K562 treated with DMSO at 1 percent for 24 hours (cell line): ENCODE data around the gene OR12D1. TPM values are rescaled to one million over a fixed set of nuclear protein-coding genes. Genes with fewer than 3 reads are reported as not detected.

Experiments
- total RNA-seq: library from RNA; unstranded; fragments of 300-600 nt; gene quantifications from 2 replicates; pipeline ENCODE4 v1.2.3, GENCODE V29; 2022; ENCODE audit warnings: low read depth; ENCODE audit not compliant: insufficient read depth

Gene OR12D1
- not detected in 2 replicates for total RNA-seq

DNA sequence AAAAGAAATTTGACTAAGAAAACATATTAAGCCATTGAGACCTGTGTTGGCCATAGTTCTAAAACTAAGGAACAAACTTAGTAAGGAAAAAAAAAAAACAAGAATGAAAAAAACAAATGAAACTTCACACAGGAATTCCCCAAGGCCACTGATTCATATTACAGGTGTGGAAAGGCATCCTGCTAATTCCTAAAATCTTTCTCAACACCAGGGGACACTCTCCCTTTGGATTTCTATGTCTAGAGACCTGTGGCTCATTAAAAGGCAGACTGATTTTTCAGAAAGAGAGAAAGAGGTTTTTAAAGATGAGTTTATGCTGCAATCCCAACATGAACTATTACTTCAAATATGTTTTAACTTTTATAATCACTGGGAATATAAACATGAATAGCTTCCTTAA, at the start of gene OR12D1:
OR12D1 (plus strand) TSS at position 341 of the 400 bp plus-strand sequence.

DNA sequence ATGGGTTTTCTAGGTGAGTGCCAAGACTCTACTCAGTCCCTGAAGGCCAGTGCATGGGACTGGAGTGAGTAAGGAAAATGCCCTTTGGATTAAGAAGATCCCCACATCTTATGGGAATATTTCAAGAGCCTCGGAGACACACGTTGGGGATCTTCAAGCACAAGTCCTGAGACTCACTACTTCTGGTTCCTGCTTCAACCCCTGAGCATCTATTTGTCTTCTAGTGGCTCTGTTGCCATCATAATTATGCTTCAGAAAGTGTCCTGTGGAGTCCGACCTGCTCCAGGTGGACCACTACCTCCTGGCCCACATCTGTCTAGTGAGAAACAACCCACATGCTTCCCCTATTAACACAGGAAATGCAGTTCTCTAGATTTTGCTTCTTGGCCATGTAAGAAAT, 46.0 kb upstream of the OR12D1 start, which contains the start of gene OR5V1:
OR5V1 (minus strand) TSS at position 101 of the 400 bp plus-strand sequence. CDS start 12,670 bp downstream, outside the sequence.

DNA sequence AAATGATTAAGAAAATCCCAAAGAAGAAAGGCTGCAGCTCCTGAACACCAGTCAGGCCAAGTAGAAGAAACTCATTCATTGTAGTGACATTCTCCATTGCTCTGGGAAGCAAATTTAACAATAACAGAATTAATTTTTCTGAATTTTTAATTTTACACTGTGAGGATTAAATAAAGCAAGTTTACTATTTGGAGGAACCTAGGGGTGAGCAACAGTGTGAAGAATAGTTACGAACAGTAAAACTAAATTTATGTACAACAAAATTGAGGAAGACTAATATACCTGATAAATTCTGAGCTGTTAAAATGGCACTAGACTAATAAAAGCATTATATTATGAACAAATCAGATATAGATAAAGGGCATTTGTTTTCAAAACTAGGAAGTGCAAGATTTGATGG, 39.5 kb upstream of the OR12D1 start, which contains the start of gene OR12D3:
OR12D3 (minus strand) TSS at position 101 of the 400 bp plus-strand sequence; CDS start at position 97, 4 bp downstream.

DNA sequence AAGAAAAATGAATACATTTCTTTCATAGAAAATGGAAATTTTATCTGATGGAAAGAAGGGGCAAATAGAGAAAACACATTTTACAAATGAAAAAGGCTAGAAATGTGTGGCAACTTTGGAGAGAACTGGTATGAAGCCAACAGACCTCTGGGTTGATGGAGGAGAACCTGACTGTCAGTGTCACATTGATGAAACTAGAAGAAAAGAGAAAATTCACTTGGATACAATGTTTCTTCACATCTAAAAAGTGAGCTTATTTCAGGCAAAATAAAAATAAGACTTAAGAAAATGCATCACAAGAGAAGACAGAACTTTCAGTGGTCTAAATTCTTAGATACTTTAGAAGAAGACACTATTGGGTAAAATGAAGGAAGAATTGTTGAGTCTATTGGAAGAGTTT, 19.4 kb upstream of the OR12D1 start, which contains the start of gene OR12D2:
OR12D2 (plus strand) TSS at position 301 of the 400 bp plus-strand sequence. CDS start 1,069 bp downstream, outside the sequence.

DNA sequence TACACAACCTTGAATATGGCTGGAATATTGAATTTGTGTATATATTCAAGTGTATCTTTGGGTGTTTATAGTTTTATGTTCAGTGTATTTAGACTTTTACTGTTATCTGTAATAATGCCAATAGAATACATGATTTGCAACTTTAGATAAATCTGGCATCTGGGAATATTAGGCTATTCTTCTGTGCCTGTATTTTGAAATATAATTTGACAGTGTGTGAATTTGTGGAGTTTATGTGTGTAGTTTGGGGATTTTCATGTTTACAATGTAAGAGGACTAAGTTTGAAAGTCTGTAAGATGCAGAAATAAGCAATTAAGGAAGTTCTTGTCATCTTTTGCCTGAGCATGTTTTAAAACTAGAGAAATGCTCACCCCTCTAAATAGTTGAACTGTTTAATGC, 24.3 kb downstream of the OR12D1 start, which contains the start of gene OR10C1:
OR10C1 (plus strand) TSS at position 301 of the 400 bp plus-strand sequence. CDS start 710 bp downstream, outside the sequence.

DNA sequence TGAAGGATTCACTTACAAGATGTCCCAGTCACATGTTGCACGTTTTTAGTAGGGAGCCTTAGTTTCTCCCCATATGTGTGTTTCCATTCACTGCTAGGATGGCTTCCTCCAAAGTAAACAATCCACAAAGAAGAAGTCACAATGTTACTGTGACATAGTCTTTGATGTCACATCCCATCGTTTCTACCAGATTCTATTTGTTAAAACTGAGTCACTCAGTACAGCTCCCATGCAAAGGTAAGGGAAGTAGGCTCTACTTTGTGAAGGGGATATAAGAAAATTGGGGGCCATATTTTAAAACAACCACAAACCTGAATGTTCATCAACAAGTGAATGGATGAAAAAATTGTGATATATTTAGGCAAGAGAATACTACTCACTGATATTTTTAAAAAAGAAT, 42.2 kb downstream of the OR12D1 start, which contains the start of the genes OR11A1 and OR2H1:
OR11A1 (minus strand) TSS at position 101 of the 400 bp plus-strand sequence. CDS start 29,430 bp downstream, outside the sequence.
OR2H1 (plus strand) TSS at position 185 of the 400 bp plus-strand sequence. CDS start 4,615 bp downstream, outside the sequence.

Other genes with a start within 250 kb of the OR12D1 start
- not detected in 2 replicates for gene OR2J2, start 244.0 kb upstream of the OR12D1 start, total RNA-seq
- not detected in 2 replicates for gene OR14J1, start 113.2 kb upstream of the OR12D1 start, total RNA-seq
- gene OR5V1, start 46.1 kb upstream of the OR12D1 start, total RNA-seq: not detected in 2 replicates
- not detected in 2 replicates for gene OR12D3, start 39.6 kb upstream of the OR12D1 start, total RNA-seq
- not detected in 2 replicates for gene OR12D2, start 19.3 kb upstream of the OR12D1 start, total RNA-seq
- not detected in 2 replicates for gene OR10C1, start 24.4 kb downstream of the OR12D1 start, total RNA-seq
- gene OR11A1, start 42.1 kb downstream of the OR12D1 start, total RNA-seq: not detected in 2 replicates
- gene OR2H1, start 42.2 kb downstream of the OR12D1 start, total RNA-seq: not detected in 2 replicates
- not detected in 2 replicates for gene MAS1L, start 73.0 kb downstream of the OR12D1 start, total RNA-seq
- gene UBD, start 144.8 kb downstream of the OR12D1 start, total RNA-seq: 1.2 and 1.8 TPM in 2 replicates
- not detected in 2 replicates for gene OR2H2, start 170.2 kb downstream of the OR12D1 start, total RNA-seq
- 9.9 and 10.5 TPM in 2 replicates for gene GABBR1, start 218.3 kb downstream of the OR12D1 start, total RNA-seq
- not detected in 2 replicates for gene MOG, start 242.2 kb downstream of the OR12D1 start, total RNA-seq